HFFc6 (cell line): ENCODE data around the gene PARD3B. TPM values are rescaled to one million over a fixed set of nuclear protein-coding genes. Genes with fewer than 3 reads are reported as not detected.

Experiments
- DNase-seq: peaks from one replicate; pipeline ENCODE4 v3.0.0-alpha.2; 2018
- H3K27ac Mint-ChIP-seq: 2 replicates; pipeline ENCODE4 v1.8.0; 2020; ENCODE audit warnings: mild to moderate bottlenecking, mixed read lengths
- H3K27me3 Mint-ChIP-seq: 2 replicates; pipeline ENCODE4 v1.8.0; 2021; ENCODE audit warnings: mild to moderate bottlenecking, moderate library complexity, mixed read lengths; ENCODE audit not compliant: insufficient read depth
- H3K36me3 Mint-ChIP-seq: 2 replicates; pipeline ENCODE4 v1.8.0; 2021; ENCODE audit warnings: low read depth, mixed read lengths
- H3K4me1 Mint-ChIP-seq: 2 replicates; pipeline ENCODE4 v1.8.0; 2020; ENCODE audit warnings: low read depth, mixed read lengths
- H3K4me3 Mint-ChIP-seq: 2 replicates; pipeline ENCODE4 v1.8.0; 2020; ENCODE audit warnings: mild to moderate bottlenecking, moderate library complexity, mixed read lengths
- H3K9me3 Mint-ChIP-seq: 2 replicates; pipeline ENCODE4 v1.8.0; 2020; ENCODE audit warnings: mild to moderate bottlenecking, mixed read lengths
- total RNA-seq, 6 experiments: library from RNA; stranded (reverse); fragmentation: NEBNext Ultra II Directional; extraction: Animal tissue kit (Norgen Biotek cat#: 25700); gene quantifications; 2 replicates in 1 of 6; 3 replicates in 5 of 6; pipeline ENCODE4 v1.2.3, GENCODE V29; 2021
- TF ChIP-seq, protein P1 (sequence below): fragments of 200-600 bp; sonication (generic); IDR thresholded peaks from 2 replicates; pipeline ENCODE4 v1.5.0; 2021; ENCODE audit warnings: antibody characterized with exemption, mild to moderate bottlenecking

The PARD3B gene
- total RNA-seq, 6 experiments from 2014 or later = 14.0 to 22.4 (median 15.3) TPM

GRCh38 chr2:204718607-204719006, 173.3 kb downstream of the PARD3B start:
- TF ChIP-seq, protein P1, sequence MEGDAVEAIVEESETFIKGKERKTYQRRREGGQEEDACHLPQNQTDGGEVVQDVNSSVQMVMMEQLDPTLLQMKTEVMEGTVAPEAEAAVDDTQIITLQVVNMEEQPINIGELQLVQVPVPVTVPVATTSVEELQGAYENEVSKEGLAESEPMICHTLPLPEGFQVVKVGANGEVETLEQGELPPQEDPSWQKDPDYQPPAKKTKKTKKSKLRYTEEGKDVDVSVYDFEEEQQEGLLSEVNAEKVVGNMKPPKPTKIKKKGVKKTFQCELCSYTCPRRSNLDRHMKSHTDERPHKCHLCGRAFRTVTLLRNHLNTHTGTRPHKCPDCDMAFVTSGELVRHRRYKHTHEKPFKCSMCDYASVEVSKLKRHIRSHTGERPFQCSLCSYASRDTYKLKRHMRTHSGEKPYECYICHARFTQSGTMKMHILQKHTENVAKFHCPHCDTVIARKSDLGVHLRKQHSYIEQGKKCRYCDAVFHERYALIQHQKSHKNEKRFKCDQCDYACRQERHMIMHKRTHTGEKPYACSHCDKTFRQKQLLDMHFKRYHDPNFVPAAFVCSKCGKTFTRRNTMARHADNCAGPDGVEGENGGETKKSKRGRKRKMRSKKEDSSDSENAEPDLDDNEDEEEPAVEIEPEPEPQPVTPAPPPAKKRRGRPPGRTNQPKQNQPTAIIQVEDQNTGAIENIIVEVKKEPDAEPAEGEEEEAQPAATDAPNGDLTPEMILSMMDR = no peak
- no peak overlapping the region for H3K27ac Mint-ChIP-seq
- peaks cover 10% of the 10 kb centered on the region; the same call in 1 of the 2 replicates for H3K36me3 Mint-ChIP-seq

DNA sequence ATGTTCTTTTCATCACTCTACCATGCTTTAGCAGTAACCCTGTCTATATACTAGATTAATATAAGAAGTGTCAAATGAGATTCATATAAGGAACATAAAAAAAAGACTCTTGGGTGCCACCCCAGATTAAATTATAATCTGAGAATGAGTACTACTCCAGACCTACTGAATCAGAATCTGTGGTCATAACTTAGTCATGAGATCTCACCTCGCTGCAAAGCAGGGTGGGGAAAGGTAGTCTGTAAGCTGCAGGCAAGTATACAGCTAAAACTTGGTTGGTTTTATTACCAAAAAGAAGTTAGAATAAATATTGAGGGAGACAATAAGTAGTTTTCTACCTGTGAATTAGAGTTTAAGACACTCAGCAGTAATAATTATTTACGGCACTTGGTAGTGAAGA, 175.6 kb downstream of the PARD3B start:
- Mint-ChIP-seq H3K9me3 (no peaks in the 10 kb centered on the region), H3K27ac (no peak overlapping the region), H3K27me3 (peaks cover 2% of the 10 kb centered on the region; the same call in 1 of the 2 replicates)

More at GRCh38 chr2:204718607-204719006, 173.3 kb downstream of the PARD3B start:
- Mint-ChIP-seq H3K9me3 (no peaks in the 10 kb centered on the region), H3K27me3 (peaks cover 2% of the 10 kb centered on the region; the same call in 1 of the 2 replicates), H3K4me1 (no peaks in the 10 kb centered on the region), H3K4me3 (no peak overlapping the region)
- DNase-seq = no peak

GRCh38 chr2:204722207-204722606, 176.9 kb downstream of the PARD3B start:
- TF ChIP-seq, protein P1 = no peak
- H3K4me3 Mint-ChIP-seq = no peak overlapping the region
- H3K36me3 Mint-ChIP-seq = peaks cover 9% of the 10 kb centered on the region; the same call in 1 of the 2 replicates
- H3K27me3 Mint-ChIP-seq = peaks cover 2% of the 10 kb centered on the region; the same call in 1 of the 2 replicates
- peaks cover 8% of the 10 kb centered on the region for H3K4me1 Mint-ChIP-seq
- H3K9me3 Mint-ChIP-seq = no peaks in the 10 kb centered on the region
- H3K27ac Mint-ChIP-seq = no peak overlapping the region
- DNase-seq = no peak

More for the DNA sequence above, 175.6 kb downstream of the PARD3B start:
- TF ChIP-seq, protein P1 = no peak
- H3K4me1 Mint-ChIP-seq = no peaks in the 10 kb centered on the region
- no peak overlapping the region for H3K4me3 Mint-ChIP-seq
- H3K36me3 Mint-ChIP-seq = peaks cover 10% of the 10 kb centered on the region; the same call in 1 of the 2 replicates
- no peak for DNase-seq

- Mint-ChIP-seq H3K27me3 (peaks cover 2% of the 10 kb centered on the region; the same call in 1 of the 2 replicates), H3K27ac (no peak overlapping the region), H3K36me3 (peaks cover 5% of the 10 kb centered on the region; the same call in 1 of the 2 replicates), H3K4me3 (no peak overlapping the region), H3K9me3 (no peaks in the 10 kb centered on the region), H3K4me1 (peaks cover 8% of the 10 kb centered on the region)
- TF ChIP-seq, protein P1 = no peak
- no peak for DNase-seq
These were observed 177.4 kb downstream of the PARD3B start for GRCh38 chr2:204722691-204723090.

DNA sequence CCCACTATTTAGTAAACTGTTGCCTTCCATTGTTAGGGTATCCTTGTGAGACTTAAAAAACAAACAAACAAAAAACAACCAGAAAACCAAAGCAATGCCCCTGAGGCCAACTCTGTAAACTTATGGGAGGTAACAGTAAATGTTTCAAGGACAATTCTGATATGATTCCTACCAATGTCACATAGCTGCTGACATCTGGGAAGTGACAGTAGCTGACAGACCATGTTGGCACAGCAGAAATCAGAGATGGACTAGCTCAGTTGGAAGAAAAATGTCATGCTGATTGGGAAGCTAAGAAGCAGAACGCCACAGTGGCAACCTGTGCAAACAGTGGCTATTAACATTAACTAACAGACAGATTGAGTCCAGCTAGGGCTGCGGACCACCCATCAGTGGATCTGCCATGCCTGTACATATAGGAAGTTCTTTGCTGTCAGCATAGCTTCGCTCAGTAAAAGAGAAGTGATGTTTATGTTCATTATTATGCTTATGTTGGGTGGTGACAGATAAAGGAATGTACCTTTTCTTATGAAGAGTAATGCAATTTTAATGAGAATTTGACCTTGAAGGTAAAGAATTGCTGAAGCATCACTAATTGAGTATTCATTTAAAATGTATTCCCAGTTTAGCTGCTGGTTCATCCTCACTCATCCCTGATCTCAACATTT, 180.6 kb downstream of the PARD3B start:
- no peak for DNase-seq
- Mint-ChIP-seq H3K27me3 (peaks cover 2% of the 10 kb centered on the region; the same call in 1 of the 2 replicates), H3K9me3 (no peaks in the 10 kb centered on the region), H3K27ac (no peak overlapping the region), H3K4me3 (no peak overlapping the region), H3K4me1 (peaks cover 8% of the 10 kb centered on the region), H3K36me3 (no peaks in the 10 kb centered on the region)
- TF ChIP-seq, protein P1 = no peak
